Activated T-cell treated with anti-CD3 and anti-CD28 coated beads for 1 hour (primary cell): ENCODE measurements around the gene SRP68.

ENCODE experiments used
- DNase-seq: peaks from one replicate; pipeline ENCODE4 v3.0.0-alpha.2; 2020; ENCODE audit warnings: low read depth

The SRP68 gene

GRCh38 chr17:75998327-75998795 is 74.0 kb downstream of the SRP68 start:
- no peak for DNase-seq

GRCh38 chr17:75996665-75997590 is 75.4 kb downstream of the SRP68 start:
- DNase-seq, result no peak

- no peak for DNase-seq
Observed at GRCh38 chr17:75995385-75995925, 76.9 kb downstream of the SRP68 start.

- no peak for DNase-seq
Observed at GRCh38 chr17:75994802-75995370, 77.4 kb downstream of the SRP68 start.

GRCh38 chr17:75991396-75991795 is 80.9 kb downstream of the SRP68 start:
- no peak for DNase-seq
